ENCODE data around the gene SLC9A7.

GRCh38 chrX:46627062-46627461 is 131.9 kb downstream of the SLC9A7 start:
- TF ChIP-seq EZH2phosphoT487 (IDR thresholded peaks at IDR 0.05; ENCODE audit: borderline replicate concordance) = no peak
- TF ChIP-seq CTCF (conservative IDR thresholded peaks at IDR 0.05; ENCODE audit: low read length) = no peak

All from Loucy (cell line).